Measurements from ENCODE around the gene NPC1L1.
A peak's percentile ranks its signal among the peaks of the same experiment; 100 is the strongest.

NPC1L1 gene

DNA sequence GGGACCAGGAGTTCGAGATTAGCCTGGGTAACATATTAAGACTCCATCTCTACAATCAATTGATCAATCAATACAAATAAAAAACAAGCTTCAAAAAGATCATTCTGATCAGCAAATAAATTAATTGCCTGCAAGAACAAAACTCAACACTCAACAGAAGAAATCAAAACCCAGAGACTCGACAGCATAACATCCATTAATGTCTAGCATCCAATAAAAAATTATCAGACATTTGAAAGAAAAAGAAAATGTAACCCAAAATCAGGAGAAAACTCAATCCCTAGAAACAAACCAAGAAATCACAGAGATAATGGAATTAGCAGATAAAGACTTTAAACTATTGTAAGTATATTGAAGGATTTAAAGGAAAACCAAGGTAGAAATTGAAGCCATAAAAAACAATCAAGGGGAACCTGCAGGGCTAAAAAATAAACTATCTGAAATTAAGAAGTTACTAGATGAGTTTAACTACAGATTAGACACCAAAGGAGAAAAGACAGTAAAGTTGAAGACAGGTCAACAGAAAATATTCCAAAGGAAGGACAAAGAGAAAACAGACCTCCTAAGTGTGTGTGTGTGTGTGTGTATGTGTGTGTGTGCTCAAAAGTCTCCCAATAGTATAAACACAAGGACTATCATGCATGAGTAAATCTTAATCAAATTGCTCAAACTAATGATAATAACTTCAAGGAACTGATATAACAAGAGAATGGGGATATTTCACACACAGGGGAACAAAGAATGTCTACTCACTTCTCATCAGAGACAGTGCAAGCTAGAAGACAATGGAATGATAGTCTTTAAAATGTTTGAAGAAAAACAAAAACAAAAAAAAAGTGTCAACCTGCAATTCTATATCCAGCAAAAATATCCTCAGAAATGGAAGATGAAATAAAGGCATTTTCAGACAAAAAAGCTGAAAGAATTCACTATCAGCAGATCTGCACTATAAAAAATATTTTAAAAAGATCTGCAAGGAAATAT lies 58.3 kb downstream of the NPC1L1 start:
- DNase-seq (ENCODE audit: low read depth in 1 of 2, low spot score in 1 of 2), result no peak
- TF ChIP-seq, protein P1, sequence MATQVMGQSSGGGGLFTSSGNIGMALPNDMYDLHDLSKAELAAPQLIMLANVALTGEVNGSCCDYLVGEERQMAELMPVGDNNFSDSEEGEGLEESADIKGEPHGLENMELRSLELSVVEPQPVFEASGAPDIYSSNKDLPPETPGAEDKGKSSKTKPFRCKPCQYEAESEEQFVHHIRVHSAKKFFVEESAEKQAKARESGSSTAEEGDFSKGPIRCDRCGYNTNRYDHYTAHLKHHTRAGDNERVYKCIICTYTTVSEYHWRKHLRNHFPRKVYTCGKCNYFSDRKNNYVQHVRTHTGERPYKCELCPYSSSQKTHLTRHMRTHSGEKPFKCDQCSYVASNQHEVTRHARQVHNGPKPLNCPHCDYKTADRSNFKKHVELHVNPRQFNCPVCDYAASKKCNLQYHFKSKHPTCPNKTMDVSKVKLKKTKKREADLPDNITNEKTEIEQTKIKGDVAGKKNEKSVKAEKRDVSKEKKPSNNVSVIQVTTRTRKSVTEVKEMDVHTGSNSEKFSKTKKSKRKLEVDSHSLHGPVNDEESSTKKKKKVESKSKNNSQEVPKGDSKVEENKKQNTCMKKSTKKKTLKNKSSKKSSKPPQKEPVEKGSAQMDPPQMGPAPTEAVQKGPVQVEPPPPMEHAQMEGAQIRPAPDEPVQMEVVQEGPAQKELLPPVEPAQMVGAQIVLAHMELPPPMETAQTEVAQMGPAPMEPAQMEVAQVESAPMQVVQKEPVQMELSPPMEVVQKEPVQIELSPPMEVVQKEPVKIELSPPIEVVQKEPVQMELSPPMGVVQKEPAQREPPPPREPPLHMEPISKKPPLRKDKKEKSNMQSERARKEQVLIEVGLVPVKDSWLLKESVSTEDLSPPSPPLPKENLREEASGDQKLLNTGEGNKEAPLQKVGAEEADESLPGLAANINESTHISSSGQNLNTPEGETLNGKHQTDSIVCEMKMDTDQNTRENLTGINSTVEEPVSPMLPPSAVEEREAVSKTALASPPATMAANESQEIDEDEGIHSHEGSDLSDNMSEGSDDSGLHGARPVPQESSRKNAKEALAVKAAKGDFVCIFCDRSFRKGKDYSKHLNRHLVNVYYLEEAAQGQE (IDR thresholded peaks at IDR 0.05; ENCODE audit: insufficient replicate concordance, low read depth), result no peak
- no peak for TF ChIP-seq POLR2AphosphoS5 (IDR thresholded peaks at IDR 0.05; ENCODE audit: low read depth)
- TF ChIP-seq GABPA (IDR thresholded peaks at IDR 0.05; ENCODE audit: low read depth), result no peak
- TF ChIP-seq SPI1 (IDR thresholded peaks at IDR 0.05; ENCODE audit: borderline replicate concordance, low read depth), result no peak
- TF ChIP-seq, protein P2, sequence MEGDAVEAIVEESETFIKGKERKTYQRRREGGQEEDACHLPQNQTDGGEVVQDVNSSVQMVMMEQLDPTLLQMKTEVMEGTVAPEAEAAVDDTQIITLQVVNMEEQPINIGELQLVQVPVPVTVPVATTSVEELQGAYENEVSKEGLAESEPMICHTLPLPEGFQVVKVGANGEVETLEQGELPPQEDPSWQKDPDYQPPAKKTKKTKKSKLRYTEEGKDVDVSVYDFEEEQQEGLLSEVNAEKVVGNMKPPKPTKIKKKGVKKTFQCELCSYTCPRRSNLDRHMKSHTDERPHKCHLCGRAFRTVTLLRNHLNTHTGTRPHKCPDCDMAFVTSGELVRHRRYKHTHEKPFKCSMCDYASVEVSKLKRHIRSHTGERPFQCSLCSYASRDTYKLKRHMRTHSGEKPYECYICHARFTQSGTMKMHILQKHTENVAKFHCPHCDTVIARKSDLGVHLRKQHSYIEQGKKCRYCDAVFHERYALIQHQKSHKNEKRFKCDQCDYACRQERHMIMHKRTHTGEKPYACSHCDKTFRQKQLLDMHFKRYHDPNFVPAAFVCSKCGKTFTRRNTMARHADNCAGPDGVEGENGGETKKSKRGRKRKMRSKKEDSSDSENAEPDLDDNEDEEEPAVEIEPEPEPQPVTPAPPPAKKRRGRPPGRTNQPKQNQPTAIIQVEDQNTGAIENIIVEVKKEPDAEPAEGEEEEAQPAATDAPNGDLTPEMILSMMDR (IDR thresholded peaks at IDR 0.05; ENCODE audit: insufficient read depth, low read length), result no peak
- no peak overlapping the region for H3K27ac ChIP-seq (replicated peaks)
- no peaks in the 10 kb centered on the region for H3K27me3 ChIP-seq (ENCODE audit: insufficient read depth, poor library complexity, severe bottlenecking)
- H3K4me3 ChIP-seq (replicated peaks; ENCODE audit: insufficient read depth, low read length), result no peak overlapping the region

DNA sequence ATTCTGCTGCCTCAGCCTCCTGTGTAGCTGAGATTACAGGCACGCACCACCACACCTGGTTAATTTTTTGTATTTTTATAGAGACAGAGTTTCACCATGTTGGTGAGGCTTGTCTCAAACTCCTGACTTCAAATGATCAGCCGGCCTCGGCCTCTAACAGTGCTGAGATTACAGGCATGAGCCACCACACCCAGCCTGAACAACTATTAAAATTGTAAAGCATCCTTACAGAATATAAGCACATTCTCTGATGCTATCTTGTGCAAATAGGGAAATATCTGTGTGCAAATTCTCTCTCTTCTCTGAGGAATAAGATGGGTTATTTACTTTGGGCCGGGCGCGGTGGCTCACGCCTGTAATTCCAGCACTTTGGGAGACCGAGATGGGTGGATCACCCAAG lies 63.2 kb downstream of the NPC1L1 start:
- DNase-seq (ENCODE audit: low read depth in 1 of 2, low spot score in 1 of 2), result no peak
- Histone ChIP-seq H3K27me3 (ENCODE audit: insufficient read depth, poor library complexity, severe bottlenecking) (no peaks in the 10 kb centered on the region), H3K4me3 (replicated peaks; ENCODE audit: insufficient read depth, low read length) (no peak overlapping the region), H3K27ac (replicated peaks) (no peak overlapping the region)
- TF ChIP-seq, protein P2 (IDR thresholded peaks at IDR 0.05; ENCODE audit: insufficient read depth, low read length), result no peak
- TF ChIP-seq SPI1 (IDR thresholded peaks at IDR 0.05; ENCODE audit: borderline replicate concordance, low read depth), result no peak
- TF ChIP-seq, protein P1 (IDR thresholded peaks at IDR 0.05; ENCODE audit: insufficient replicate concordance, low read depth), result no peak
- no peak for TF ChIP-seq POLR2AphosphoS5 (IDR thresholded peaks at IDR 0.05; ENCODE audit: low read depth)
- TF ChIP-seq GABPA (IDR thresholded peaks at IDR 0.05; ENCODE audit: low read depth), result no peak

DNA sequence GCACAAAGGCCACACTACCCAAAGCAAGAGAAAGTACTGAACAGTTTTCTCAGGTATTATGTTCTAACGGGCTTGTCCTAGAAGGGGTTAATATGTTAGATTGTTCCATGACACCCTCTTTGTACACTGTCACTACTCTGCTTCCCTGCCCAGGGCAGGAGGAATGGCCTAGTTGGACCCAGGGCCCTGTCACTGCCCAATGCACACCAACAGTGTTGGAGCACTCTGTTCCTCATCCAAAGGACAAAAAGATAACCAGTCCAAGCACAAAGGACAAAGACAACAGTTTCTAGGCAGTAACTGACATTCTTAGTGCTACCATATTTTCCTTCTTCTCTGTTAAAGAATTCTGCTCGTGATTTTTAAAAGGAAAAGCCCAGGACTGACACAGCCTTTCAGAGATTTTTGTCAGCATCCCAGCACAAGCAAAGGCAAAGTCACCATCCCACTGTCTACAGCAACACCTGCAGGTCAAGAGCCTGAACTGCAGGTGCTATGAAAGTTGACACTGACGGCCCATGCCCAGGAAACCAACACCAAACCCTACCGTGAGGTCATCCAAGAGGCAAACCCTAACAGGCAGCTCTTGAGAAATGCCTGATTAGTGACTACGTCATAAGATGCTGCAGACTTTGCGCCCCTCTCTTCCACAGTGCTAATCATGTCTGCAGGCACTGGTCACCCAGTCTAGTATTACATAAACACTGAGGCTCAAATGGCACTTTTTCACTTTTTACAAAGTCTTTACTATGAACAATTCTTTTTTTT lies 63.9 kb downstream of the NPC1L1 start:
- TF ChIP-seq, protein P2 (IDR thresholded peaks at IDR 0.05; ENCODE audit: insufficient read depth, low read length), result peak; percentile 97
- no peak for TF ChIP-seq POLR2AphosphoS5 (IDR thresholded peaks at IDR 0.05; ENCODE audit: low read depth)
- Histone ChIP-seq H3K27ac (replicated peaks) (no peak overlapping the region), H3K4me3 (replicated peaks; ENCODE audit: insufficient read depth, low read length) (no peak overlapping the region), H3K27me3 (ENCODE audit: insufficient read depth, poor library complexity, severe bottlenecking) (no peaks in the 10 kb centered on the region)
- DNase-seq (ENCODE audit: low read depth in 1 of 2, low spot score in 1 of 2), result peak; percentile 49 to 62
